GM21529 (cell line): Measurements from ENCODE around the gene ATRX.
"Not testable (repeated sequence)": the region's sequence is repeated elsewhere in the genome, so short reads cannot be mapped to it uniquely, and the experiment has no call there.

Source experiments
- ATAC-seq: cut with Tn5 transposase; IDR thresholded peaks from one replicate; pipeline ENCODE4 v1.9.1; 2021; ENCODE audit not compliant: unreplicated experiment

ATRX gene

GRCh38 chrX:77635373-77635772 is 150.6 kb downstream of the ATRX start:
- no peak for ATAC-seq

- no peak for ATAC-seq
Measured at GRCh38 chrX:77628294-77629025, 157.6 kb downstream of the ATRX start.

- ATAC-seq: no peak
Measured at GRCh38 chrX:77622672-77623071, 163.3 kb downstream of the ATRX start.

GRCh38 chrX:77622233-77622632 is 163.8 kb downstream of the ATRX start:
- ATAC-seq: no peak

GRCh38 chrX:77621453-77621852 is 164.6 kb downstream of the ATRX start:
- not testable (repeated sequence) for ATAC-seq

GRCh38 chrX:77617206-77617605 is 168.8 kb downstream of the ATRX start:
- ATAC-seq: no peak

GRCh38 chrX:77603635-77604336 is 182.2 kb downstream of the ATRX start:
- ATAC-seq: no peak

GRCh38 chrX:77597511-77597910 is 188.5 kb downstream of the ATRX start:
- ATAC-seq: no peak

- ATAC-seq: no peak
Measured at GRCh38 chrX:77597090-77597489, 188.9 kb downstream of the ATRX start.

GRCh38 chrX:77595848-77596247 is 190.2 kb downstream of the ATRX start:
- ATAC-seq: no peak

- no peak for ATAC-seq
Measured at GRCh38 chrX:77572322-77572721, 213.7 kb downstream of the ATRX start.

- ATAC-seq: no peak
Measured at GRCh38 chrX:77565278-77565677, 220.7 kb downstream of the ATRX start.

- no peak for ATAC-seq
Measured at GRCh38 chrX:77564823-77565222, 221.2 kb downstream of the ATRX start.

GRCh38 chrX:77561372-77561771 is 224.6 kb downstream of the ATRX start:
- no peak for ATAC-seq

- no peak for ATAC-seq
Measured at GRCh38 chrX:77556276-77556675, 229.7 kb downstream of the ATRX start.

GRCh38 chrX:77548751-77549150 is 237.3 kb downstream of the ATRX start:
- ATAC-seq: no peak

- not testable (repeated sequence) for ATAC-seq
Measured at GRCh38 chrX:77539778-77540177, 246.2 kb downstream of the ATRX start.

GRCh38 chrX:77531261-77531660 is 254.8 kb downstream of the ATRX start:
- ATAC-seq: not testable (repeated sequence)

- ATAC-seq: no peak
Measured at GRCh38 chrX:77528034-77528433, 258.0 kb downstream of the ATRX start.

- ATAC-seq: no peak
Measured at GRCh38 chrX:77527233-77528001, 258.6 kb downstream of the ATRX start.

GRCh38 chrX:77519765-77520164 is 266.3 kb downstream of the ATRX start:
- no peak for ATAC-seq

- no peak for ATAC-seq
Measured at GRCh38 chrX:77514177-77514576, 271.8 kb downstream of the ATRX start.
